Common myeloid progenitor, CD34-positive (primary cell): ENCODE measurements around the gene SEMA3C.
"Not testable (repeated sequence)": the region's sequence is repeated elsewhere in the genome, so short reads cannot be mapped to it uniquely, and the experiment has no call there.

ENCODE experiments used
- CTCF ChIA-PET: fragments of 350-600 bp; sonication (Branson Sonifier 250); formaldehyde crosslinking; loops from one replicate; lab custom pipeline; 2021; ENCODE audit warnings: antibody characterized with exemption; lab: Charles Lee
- POLR2A ChIA-PET: fragments of 350-600 bp; sonication (Branson Sonifier 250); formaldehyde crosslinking; loops from one replicate; lab custom pipeline; 2021; ENCODE audit warnings: antibody characterized with exemption; lab: Charles Lee
- DNase-seq, 3 donors: peaks; one replicate each; pipeline versions ENCODE4 v3.0.0 to v3.0.0-alpha.2; 2013
- H3K27ac ChIP-seq, 2 experiments: 1 replicate in 1 of 2; 2 replicates in 1 of 2; pipeline ENCODE4 v1.7.0; 2013; ENCODE audit warnings: inconsistent platforms in 2 of 2, low read length in 2 of 2, mild to moderate bottlenecking in 2 of 2, low read depth in 1 of 2, moderate library complexity in 1 of 2; ENCODE audit not compliant: severe bottlenecking in 2 of 2, insufficient read depth in 1 of 2, poor library complexity in 1 of 2
- H3K27me3 ChIP-seq, 5 experiments: replicated peaks in 2 of 5; 1 replicate in 3 of 5; 2 replicates in 2 of 5; pipeline versions ENCODE4 v1.6.1 to v1.7.0; 2013; ENCODE audit warnings: low read length in 4 of 5, mild to moderate bottlenecking in 2 of 5, moderate library complexity in 2 of 5, inconsistent platforms in 1 of 5; ENCODE audit not compliant: insufficient read depth in 5 of 5, control insufficient read depth in 4 of 5
- H3K36me3 ChIP-seq, 4 experiments: 1 replicate in 2 of 4; 2 replicates in 2 of 4; pipeline versions ENCODE4 v1.6.1 to v1.7.0; 2013; ENCODE audit warnings: low read length in 3 of 4, control low read depth in 1 of 4, mild to moderate bottlenecking in 1 of 4; ENCODE audit not compliant: control insufficient read depth in 4 of 4, insufficient read depth in 4 of 4
- H3K4me1 ChIP-seq, 4 experiments: 1 replicate in 3 of 4; 2 replicates in 1 of 4; pipeline versions ENCODE4 v1.6.1 to v1.7.1; 2013; ENCODE audit warnings: low read length in 3 of 4, mild to moderate bottlenecking in 3 of 4, control low read depth in 1 of 4, inconsistent platforms in 1 of 4, moderate library complexity in 1 of 4; ENCODE audit not compliant: control insufficient read depth in 4 of 4, insufficient read depth in 4 of 4; ENCODE audit errors: control extremely low read depth in 1 of 4
- H3K4me3 ChIP-seq, 7 experiments: 1 replicate in 4 of 7; 2 replicates in 3 of 7; pipeline versions ENCODE4 v1.5.1 to v1.7.0; 2013; ENCODE audit warnings: mild to moderate bottlenecking in 7 of 7, low read length in 6 of 7, moderate library complexity in 6 of 7, inconsistent platforms in 2 of 7, low read depth in 2 of 7, control low read depth in 1 of 7; ENCODE audit not compliant: insufficient read depth in 4 of 7, control insufficient read depth in 1 of 7; ENCODE audit errors: extremely low read depth in 1 of 7
- H3K9me3 ChIP-seq, 5 experiments: 1 replicate in 4 of 5; 2 replicates in 1 of 5; pipeline versions ENCODE4 v1.6.1 to v1.7.1; 2013; ENCODE audit warnings: low read length in 4 of 5, mild to moderate bottlenecking in 2 of 5, inconsistent platforms in 1 of 5, low read depth in 1 of 5, moderate library complexity in 1 of 5; ENCODE audit not compliant: control insufficient read depth in 4 of 5, insufficient read depth in 2 of 5; ENCODE audit errors: control extremely low read depth in 1 of 5
- WGBS: methylation state at CpG from one replicate; pipeline ENCODE4 v1.1.5; 2013; ENCODE audit not compliant: insufficient coverage; 5-methylcytosine and 5-hydroxymethylcytosine counted together

SEMA3C gene

GRCh38 chr7:80929619-80930018, 10.8 kb upstream of the SEMA3C start:
- WGBS: 100% methylated on average over 1 of the region's 3 CpGs
- Histone ChIP-seq H3K27me3 (no peaks in the 10 kb centered on the region), H3K27ac (no peak overlapping the region)

GRCh38 chr7:80926955-80927354, 8.1 kb upstream of the SEMA3C start:
- H3K27me3 ChIP-seq, H3K27ac ChIP-seq, H3K4me3 ChIP-seq, H3K36me3 ChIP-seq, H3K9me3 ChIP-seq, DNase-seq, CTCF ChIA-PET, POLR2A ChIA-PET: not testable (repeated sequence)
- 100% methylated on average over 4 of the region's 6 CpGs for whole genome bisulfite sequencing
- H3K4me1 ChIP-seq: peaks cover 10 to 23% (median 12%) of the 10 kb centered on the region in 4 experiments

More at GRCh38 chr7:80929619-80930018, 10.8 kb upstream of the SEMA3C start:
- ChIA-PET POLR2A (no interaction called here), CTCF (interaction anchor here (1.3 kb wide), 1 partner anchor 12 kb away, joined by 3 read pairs; no protein-coding TSS in a partner anchor)
- no peaks in the 10 kb centered on the region for H3K36me3 ChIP-seq
- H3K4me1 ChIP-seq: peaks cover 0 to 9% (median 5%) of the 10 kb centered on the region in 4 experiments
- H3K4me3 ChIP-seq: no peak overlapping the region
- peaks cover 0 to 4% (median 0%) of the 10 kb centered on the region in 5 experiments for H3K9me3 ChIP-seq
- no peak for DNase-seq

- WGBS: no CpG with 5 or more reads among the region's 2 CpGs
- ChIA-PET CTCF (interaction anchor here (1.1 to 2.2 kb wide), 2 partner anchors 13 to 333 kb away, joined by 3 to 7 read pairs; no protein-coding TSS in a partner anchor), POLR2A (no interaction called here)
- DNase-seq: peak; percentile 72 to 97 (median 95)
- peaks cover 0 to 4% (median 0%) of the 10 kb centered on the region in 5 experiments for H3K9me3 ChIP-seq
- H3K36me3 ChIP-seq: no peaks in the 10 kb centered on the region
- no peaks in the 10 kb centered on the region for H3K27me3 ChIP-seq
- peak overlapping the region in 1 of 7 experiments; percentile 4 for H3K4me3 ChIP-seq
- peaks cover 10 to 32% (median 20%) of the 10 kb centered on the region in 4 experiments for H3K4me1 ChIP-seq
- H3K27ac ChIP-seq: peak overlapping the region in 1 of 2 experiments; percentile 25
Observed at GRCh38 chr7:80924090-80924489, 5.2 kb upstream of the SEMA3C start.

GRCh38 chr7:80923211-80923612, 4.4 kb upstream of the SEMA3C start:
- Histone ChIP-seq H3K4me3 (no peak overlapping the region), H3K27ac (no peak overlapping the region), H3K36me3 (no peaks in the 10 kb centered on the region), H3K4me1 (peaks cover 12 to 35% (median 24%) of the 10 kb centered on the region in 4 experiments), H3K9me3 (peaks cover 0 to 4% (median 0%) of the 10 kb centered on the region in 5 experiments), H3K27me3 (no peaks in the 10 kb centered on the region)
- ChIA-PET POLR2A (no interaction called here), CTCF (interaction anchor here (1.4 to 2.2 kb wide), 3 partner anchors 17 to 547 kb away, joined by 4 to 7 read pairs (median 4); no protein-coding TSS in a partner anchor)
- 75% methylated on average over 1 of the region's 4 CpGs for WGBS
- DNase-seq: peak in 2 of 3 donors; percentile 15 to 36

- Histone ChIP-seq H3K27me3 (no peaks in the 10 kb centered on the region), H3K9me3 (peaks cover 0 to 4% (median 0%) of the 10 kb centered on the region in 5 experiments), H3K36me3 (no peaks in the 10 kb centered on the region), H3K4me1 (peaks cover 12 to 38% (median 25%) of the 10 kb centered on the region in 4 experiments), H3K27ac (no peak overlapping the region), H3K4me3 (no peak overlapping the region)
- CTCF ChIA-PET: interaction anchor here (1.4 to 2.2 kb wide), 3 partner anchors 18 to 548 kb away, joined by 4 to 7 read pairs (median 4); no protein-coding TSS in a partner anchor
- 100% methylated on average over 1 of the region's 5 CpGs for WGBS
- POLR2A ChIA-PET: no interaction called here
- DNase-seq: no peak
Observed at GRCh38 chr7:80922253-80923049, 3.6 kb upstream of the SEMA3C start.

GRCh38 chr7:80921130-80921529, 2.3 kb upstream of the SEMA3C start:
- Histone ChIP-seq H3K27ac (no peak overlapping the region), H3K4me3 (no peak overlapping the region)

More at GRCh38 chr7:80921130-80921529, 2.3 kb upstream of the SEMA3C start:
- no peak for DNase-seq
- Histone ChIP-seq H3K4me1 (peaks cover 12 to 38% (median 25%) of the 10 kb centered on the region in 4 experiments), H3K27me3 (no peaks in the 10 kb centered on the region), H3K9me3 (no peaks in the 10 kb centered on the region), H3K36me3 (no peaks in the 10 kb centered on the region)
- 91% methylated on average over 2 of the region's 3 CpGs for WGBS
- CTCF ChIA-PET: interaction anchor here (0.8 to 2.2 kb wide), 13 partner anchors 24 to 550 kb away, joined by 3 to 11 read pairs (median 4); no protein-coding TSS in a partner anchor
- POLR2A ChIA-PET: no interaction called here
